HEK293T (cell line): ENCODE results near the gene ITGA3.

Experiments used
- CTCF ChIA-PET: fragments of 350-600 bp; formaldehyde crosslinking; extraction: SDS; loops from one replicate; lab custom pipeline; 2021; ENCODE audit warnings: antibody characterized with exemption, inconsistent platforms; lab: Yijun Ruan, JAX
- POLR2A ChIA-PET: fragments of 350-600 bp; formaldehyde crosslinking; extraction: SDS; loops from one replicate; lab custom pipeline; 2020; ENCODE audit warnings: antibody characterized with exemption, inconsistent platforms; lab: Yijun Ruan, JAX
- DNase-seq: peaks from one replicate; pipeline ENCODE4 v3.0.0; 2012; ENCODE audit warnings: mixed read lengths; ENCODE audit errors: extremely low spot score
- ARNT ChIP-seq: fragments of 450-650 bp; IDR thresholded peaks from 2 replicates; pipeline ENCODE4 v1.6.1; 2017; ENCODE audit warnings: mild to moderate bottlenecking
- BHLHE40 ChIP-seq: fragments of 450-650 bp; IDR thresholded peaks from 2 replicates; pipeline ENCODE4 v1.6.1; 2016; ENCODE audit warnings: mild to moderate bottlenecking, moderate library complexity, borderline replicate concordance
- CTBP1 ChIP-seq: fragments of 450-650 bp; IDR thresholded peaks from 2 replicates; pipeline ENCODE4 v1.6.1; 2016; ENCODE audit warnings: borderline replicate concordance
- ELF4 ChIP-seq: fragments of 450-650 bp; IDR thresholded peaks from 2 replicates; pipeline ENCODE4 v1.6.1; 2017; ENCODE audit warnings: antibody characterized with exemption
- FOXA1 ChIP-seq: fragments of 450-650 bp; IDR thresholded peaks from 2 replicates; pipeline ENCODE4 v1.6.1; 2016; ENCODE audit warnings: mild to moderate bottlenecking
- FOXK2 ChIP-seq: fragments of 450-650 bp; IDR thresholded peaks from 2 replicates; pipeline ENCODE4 v1.6.1; 2016; ENCODE audit warnings: mild to moderate bottlenecking
- FOXM1 ChIP-seq: fragments of 450-650 bp; IDR thresholded peaks from 2 replicates; pipeline ENCODE4 v1.6.1; 2017; ENCODE audit warnings: mild to moderate bottlenecking, borderline replicate concordance
- HDGF ChIP-seq: fragments of 450-650 bp; IDR thresholded peaks from 2 replicates; pipeline ENCODE4 v1.6.1; 2017; ENCODE audit warnings: antibody characterized with exemption, borderline replicate concordance
- L3MBTL2 ChIP-seq: fragments of 450-650 bp; conservative IDR thresholded peaks from 2 replicates; pipeline ENCODE4 v1.6.1; 2016; ENCODE audit warnings: mild to moderate bottlenecking
- LEF1 ChIP-seq: fragments of 450-650 bp; IDR thresholded peaks from 2 replicates; pipeline ENCODE4 v1.6.1; 2017; ENCODE audit warnings: mild to moderate bottlenecking, borderline replicate concordance
- NFRKB ChIP-seq: fragments of 450-650 bp; IDR thresholded peaks from 2 replicates; pipeline ENCODE4 v1.6.1; 2016; ENCODE audit warnings: mild to moderate bottlenecking, moderate library complexity
- SP1 ChIP-seq: fragments of 450-650 bp; IDR thresholded peaks from 2 replicates; pipeline ENCODE4 v1.6.1; 2017
- SUZ12 ChIP-seq: fragments of 450-650 bp; IDR thresholded peaks from 2 replicates; pipeline ENCODE4 v1.6.1; 2016; ENCODE audit warnings: mild to moderate bottlenecking
- TARDBP ChIP-seq: fragments of 450-650 bp; IDR thresholded peaks from 2 replicates; pipeline ENCODE4 v1.6.1; 2016
- ZNF384 ChIP-seq: fragments of 450-650 bp; IDR thresholded peaks from 2 replicates; pipeline ENCODE4 v1.6.1; 2016
- TF ChIP-seq, protein P1 (sequence below): fragments of 450-650 bp; IDR thresholded peaks from 2 replicates; pipeline ENCODE4 v1.6.1; 2016

The ITGA3 gene

GRCh38 chr17:50047488-50048126 is 8.3 kb upstream of the ITGA3 start:
- no peak for TF ChIP-seq LEF1
- TF ChIP-seq SP1, result no peak
- TF ChIP-seq ZNF384, result no peak
- TF ChIP-seq FOXA1, result no peak
- TF ChIP-seq ARNT, result no peak
- no peak for TF ChIP-seq TARDBP
- TF ChIP-seq NFRKB, result no peak
- TF ChIP-seq L3MBTL2, result no peak
- no peak for TF ChIP-seq FOXM1
- TF ChIP-seq, protein P1, sequence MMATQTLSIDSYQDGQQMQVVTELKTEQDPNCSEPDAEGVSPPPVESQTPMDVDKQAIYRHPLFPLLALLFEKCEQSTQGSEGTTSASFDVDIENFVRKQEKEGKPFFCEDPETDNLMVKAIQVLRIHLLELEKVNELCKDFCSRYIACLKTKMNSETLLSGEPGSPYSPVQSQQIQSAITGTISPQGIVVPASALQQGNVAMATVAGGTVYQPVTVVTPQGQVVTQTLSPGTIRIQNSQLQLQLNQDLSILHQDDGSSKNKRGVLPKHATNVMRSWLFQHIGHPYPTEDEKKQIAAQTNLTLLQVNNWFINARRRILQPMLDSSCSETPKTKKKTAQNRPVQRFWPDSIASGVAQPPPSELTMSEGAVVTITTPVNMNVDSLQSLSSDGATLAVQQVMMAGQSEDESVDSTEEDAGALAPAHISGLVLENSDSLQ, result no peak
- no peak for TF ChIP-seq SUZ12
- TF ChIP-seq BHLHE40, result no peak
- TF ChIP-seq FOXK2, result no peak
- TF ChIP-seq ELF4, result no peak
- TF ChIP-seq CTBP1, result no peak
- TF ChIP-seq HDGF, result no peak
- ChIA-PET CTCF (interaction anchor here (0.9 kb wide), 1 partner anchor 9 kb away, joined by 3 read pairs; no protein-coding TSS in a partner anchor), POLR2A (no interaction called here)
- DNase-seq, result no peak

- CTCF ChIA-PET, result no interaction called here
- TF ChIP-seq CTBP1 (no peak), FOXM1 (no peak), SP1 (no peak), FOXA1 (no peak), NFRKB (no peak), ARNT (no peak), ELF4 (no peak), BHLHE40 (no peak), FOXK2 (no peak), ZNF384 (no peak)
- no peak for DNase-seq
- POLR2A ChIA-PET, result no interaction called here
These were observed 7.7 kb upstream of the ITGA3 start for GRCh38 chr17:50048146-50048720.

- no peak for DNase-seq
- POLR2A ChIA-PET, result no interaction called here
- CTCF ChIA-PET, result no interaction called here
- TF ChIP-seq NFRKB (no peak), FOXA1 (no peak)
These were observed 6.9 kb upstream of the ITGA3 start for GRCh38 chr17:50048988-50049387.

DNA sequence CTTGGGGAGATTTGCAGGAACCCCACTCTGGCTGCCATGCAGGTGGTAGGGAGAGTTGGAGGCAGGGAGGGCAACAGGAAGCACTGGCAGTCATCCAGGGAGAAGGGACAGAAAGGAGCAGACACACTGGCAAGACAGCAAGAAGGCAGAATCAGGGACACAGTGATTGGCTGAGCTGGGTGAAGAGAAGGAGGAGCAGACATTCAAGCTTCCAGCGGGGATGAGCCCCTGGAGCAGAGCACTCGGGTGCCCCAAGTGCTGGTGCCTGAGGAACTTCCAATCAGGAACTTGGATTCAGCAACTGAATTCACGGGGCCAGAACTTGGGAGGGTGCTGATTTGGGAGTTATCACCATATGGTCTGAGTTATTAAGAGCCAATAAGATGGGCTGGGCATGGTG is 6.3 kb upstream of the ITGA3 start:
- ChIA-PET CTCF (no interaction called here), POLR2A (no interaction called here)
- TF ChIP-seq L3MBTL2, result no peak
- TF ChIP-seq LEF1, result no peak
- TF ChIP-seq ARNT, result no peak
- TF ChIP-seq ZNF384, result no peak
- no peak for TF ChIP-seq TARDBP
- no peak for TF ChIP-seq FOXK2
- TF ChIP-seq NFRKB, result no peak
- no peak for TF ChIP-seq FOXM1
- no peak for TF ChIP-seq FOXA1
- no peak for TF ChIP-seq HDGF
- no peak for TF ChIP-seq ELF4
- no peak for TF ChIP-seq BHLHE40
- TF ChIP-seq SP1, result no peak
- no peak for TF ChIP-seq CTBP1
- TF ChIP-seq, protein P1, result no peak
- no peak for DNase-seq

DNA sequence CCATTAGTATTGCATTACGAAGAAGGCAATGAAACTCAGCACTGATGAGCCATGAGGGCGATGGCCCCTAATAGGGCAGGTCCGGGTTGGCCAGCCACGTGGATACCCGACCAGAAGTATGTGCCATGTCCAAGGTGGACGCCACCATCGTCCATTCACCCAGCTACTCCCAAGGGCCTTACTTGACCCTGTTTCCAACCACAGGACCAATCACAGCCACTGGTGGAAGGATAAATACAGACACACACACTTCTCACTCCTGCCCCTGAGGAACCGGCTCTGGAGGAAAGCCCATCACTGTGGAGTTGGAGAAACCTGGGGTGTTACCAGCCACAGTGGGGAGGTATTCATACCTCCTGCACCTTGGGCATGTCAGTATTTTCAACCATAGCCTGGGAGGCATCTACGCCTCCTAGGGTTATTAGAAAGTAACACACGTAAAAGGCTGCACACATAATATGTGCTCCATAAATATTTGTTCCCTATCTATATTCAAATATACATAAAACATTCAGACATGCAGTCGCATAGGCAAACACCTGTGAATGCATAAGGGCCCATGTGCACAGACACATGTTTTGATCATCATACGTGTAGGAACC is 5.4 kb upstream of the ITGA3 start:
- no peak for DNase-seq
- TF ChIP-seq FOXM1 (no peak), L3MBTL2 (no peak), BHLHE40 (no peak), LEF1 (no peak), HDGF (no peak), ELF4 (no peak), FOXK2 (no peak), NFRKB (no peak), ZNF384 (no peak), CTBP1 (no peak), ARNT (no peak), SUZ12 (no peak), FOXA1 (no peak), SP1 (no peak), TARDBP (no peak)
- TF ChIP-seq, protein P1, result no peak
- CTCF ChIA-PET, result interaction anchor here (0.6 kb wide), 1 partner anchor 43 kb away, joined by 4 read pairs; no protein-coding TSS in a partner anchor
- POLR2A ChIA-PET, result no interaction called here

DNA sequence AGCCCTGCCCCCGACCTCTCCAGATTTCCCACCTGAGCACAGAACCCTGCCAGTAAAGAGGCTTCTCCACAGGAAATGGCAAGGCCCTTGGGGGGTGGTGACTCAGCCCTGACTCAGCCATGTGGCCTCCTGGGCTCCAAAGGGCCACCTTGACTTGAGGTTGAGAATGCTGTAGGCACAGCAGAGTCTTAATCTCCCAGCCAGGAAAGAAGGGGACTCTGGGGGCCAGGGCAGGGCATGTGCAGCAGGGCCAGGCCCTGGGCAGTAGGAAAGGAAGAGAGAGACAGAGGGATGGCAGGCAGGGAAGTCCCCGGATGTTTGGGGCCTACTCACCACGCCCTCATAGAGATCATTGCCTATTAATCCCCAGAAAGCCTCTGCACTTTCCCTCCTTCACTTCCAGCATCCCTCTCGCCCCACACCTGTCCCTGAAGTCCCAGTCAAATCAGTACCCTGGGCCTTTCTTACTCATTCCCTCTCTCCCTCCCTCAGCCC is 4.8 kb upstream of the ITGA3 start:
- TF ChIP-seq SP1 (no peak), TARDBP (no peak), HDGF (no peak), L3MBTL2 (no peak), FOXA1 (no peak), ZNF384 (no peak), NFRKB (no peak), CTBP1 (no peak)
- TF ChIP-seq, protein P1, result no peak
- ChIA-PET POLR2A (interaction anchor here (1.0 kb wide), 1 partner anchor 72 kb away, joined by 3 read pairs; no protein-coding TSS in a partner anchor), CTCF (no interaction called here)
- DNase-seq, result no peak
